ENCODE results near the gene SH3BGRL3. TPM values are rescaled to one million over a fixed set of nuclear protein-coding genes. Genes with fewer than 3 reads are reported as not detected.

Gene SH3BGRL3
- total RNA-seq, 4 donors from 2014 or later: 31.6 to 60.2 (median 44.0) TPM

DNA sequence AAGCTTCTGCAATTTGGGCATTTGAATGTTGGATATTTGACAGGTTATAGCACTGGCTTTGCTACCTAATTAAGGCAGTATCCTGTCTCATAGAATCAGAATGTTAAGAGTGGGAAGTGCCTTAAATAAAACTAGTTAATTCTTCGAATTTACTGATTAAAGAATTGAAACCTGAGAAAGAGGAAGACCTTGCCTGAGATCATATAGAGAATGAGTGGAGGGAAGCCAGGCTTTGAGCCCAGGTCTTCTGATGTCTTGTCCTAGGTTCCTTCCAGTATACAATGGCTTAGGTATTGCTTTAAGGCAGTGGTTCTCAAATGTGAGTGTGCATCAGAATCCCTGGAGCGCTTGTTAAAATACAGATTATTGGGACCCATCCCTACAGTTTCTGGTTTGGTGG, 20.9 kb upstream of the SH3BGRL3 start:
- ATAC-seq: no peak
- 89 to 100% methylated on average over 2 of the region's 2 CpGs for WGBS, 2 donors (ENCODE audit: low coverage in 1 of 2)

DNA sequence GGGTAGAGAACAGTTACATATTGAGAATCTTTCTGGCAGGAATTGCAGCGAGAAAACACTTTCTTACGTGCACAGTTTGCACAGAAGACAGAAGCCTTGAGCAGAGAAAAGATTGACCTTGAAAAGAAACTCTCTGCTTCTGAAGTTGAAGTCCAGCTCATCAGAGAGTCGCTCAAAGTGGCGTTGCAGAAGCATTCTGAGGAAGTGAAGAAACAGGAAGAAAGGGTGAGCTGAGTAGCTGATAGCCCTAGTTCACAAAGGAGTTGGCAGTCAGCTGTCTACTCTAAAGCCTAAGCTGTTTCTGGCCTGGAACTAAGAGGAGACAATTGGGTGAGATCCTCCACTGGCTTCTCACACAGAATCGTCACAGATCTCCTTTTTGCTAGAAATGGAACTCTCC, 20.3 kb upstream of the SH3BGRL3 start:
- TF ChIP-seq POLR2AphosphoS5 (IDR thresholded peaks at IDR 0.05) (no peak), EP300 (IDR thresholded peaks at IDR 0.05) (no peak), POLR2A (IDR thresholded peaks at IDR 0.05) (no peak)
- TF ChIP-seq, protein P1, sequence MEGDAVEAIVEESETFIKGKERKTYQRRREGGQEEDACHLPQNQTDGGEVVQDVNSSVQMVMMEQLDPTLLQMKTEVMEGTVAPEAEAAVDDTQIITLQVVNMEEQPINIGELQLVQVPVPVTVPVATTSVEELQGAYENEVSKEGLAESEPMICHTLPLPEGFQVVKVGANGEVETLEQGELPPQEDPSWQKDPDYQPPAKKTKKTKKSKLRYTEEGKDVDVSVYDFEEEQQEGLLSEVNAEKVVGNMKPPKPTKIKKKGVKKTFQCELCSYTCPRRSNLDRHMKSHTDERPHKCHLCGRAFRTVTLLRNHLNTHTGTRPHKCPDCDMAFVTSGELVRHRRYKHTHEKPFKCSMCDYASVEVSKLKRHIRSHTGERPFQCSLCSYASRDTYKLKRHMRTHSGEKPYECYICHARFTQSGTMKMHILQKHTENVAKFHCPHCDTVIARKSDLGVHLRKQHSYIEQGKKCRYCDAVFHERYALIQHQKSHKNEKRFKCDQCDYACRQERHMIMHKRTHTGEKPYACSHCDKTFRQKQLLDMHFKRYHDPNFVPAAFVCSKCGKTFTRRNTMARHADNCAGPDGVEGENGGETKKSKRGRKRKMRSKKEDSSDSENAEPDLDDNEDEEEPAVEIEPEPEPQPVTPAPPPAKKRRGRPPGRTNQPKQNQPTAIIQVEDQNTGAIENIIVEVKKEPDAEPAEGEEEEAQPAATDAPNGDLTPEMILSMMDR (IDR thresholded peaks at IDR 0.05): no peak
- no peak for ATAC-seq
- Histone ChIP-seq H3K9me3 (no peaks in the 10 kb centered on the region), H3K27ac (no peak overlapping the region), H3K4me1 (no peaks in the 10 kb centered on the region), H3K27me3 (no peaks in the 10 kb centered on the region), H3K4me3 (no peak overlapping the region), H3K36me3 (peaks cover 0 to 94% of the 10 kb centered on the region in 2 donors)
- WGBS, 2 donors (ENCODE audit: low coverage in 1 of 2): 77 to 81% methylated on average over 2 to 5 of the region's 5 CpGs

More for the DNA sequence above, 20.9 kb upstream of the SH3BGRL3 start:
- H3K4me1 ChIP-seq: no peaks in the 10 kb centered on the region
- no peak overlapping the region for H3K4me3 ChIP-seq
- no peak for TF ChIP-seq POLR2A (IDR thresholded peaks at IDR 0.05)
- TF ChIP-seq, protein P1 (IDR thresholded peaks at IDR 0.05): no peak
- no peak for TF ChIP-seq POLR2AphosphoS5 (IDR thresholded peaks at IDR 0.05)
- TF ChIP-seq EP300 (IDR thresholded peaks at IDR 0.05): no peak
- peaks cover 0 to 89% of the 10 kb centered on the region in 2 donors for H3K36me3 ChIP-seq
- H3K9me3 ChIP-seq: no peaks in the 10 kb centered on the region
- H3K27me3 ChIP-seq: no peaks in the 10 kb centered on the region
- no peak overlapping the region for H3K27ac ChIP-seq

DNA sequence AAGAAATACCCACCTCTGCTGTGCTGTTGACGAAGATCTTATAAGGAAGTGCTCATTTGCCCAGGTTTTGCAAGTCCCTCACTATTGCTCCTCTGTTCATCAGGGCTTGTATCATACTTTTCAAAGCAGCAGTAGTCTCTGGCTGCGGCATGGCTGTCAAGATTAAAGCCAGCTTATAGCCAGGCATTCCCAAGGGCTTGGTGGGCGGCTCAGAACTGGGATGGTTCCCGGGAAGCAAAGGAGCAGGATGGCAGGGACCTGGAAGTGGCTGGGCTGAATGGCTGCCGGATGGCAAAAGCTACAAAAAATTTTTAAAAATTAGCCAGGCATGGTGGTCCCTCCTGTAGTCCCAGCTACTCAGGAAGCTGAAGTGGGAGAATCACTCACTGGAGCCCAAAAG, 16.7 kb upstream of the SH3BGRL3 start:
- Histone ChIP-seq H3K9me3 (no peaks in the 10 kb centered on the region), H3K4me1 (no peaks in the 10 kb centered on the region), H3K27ac (no peak overlapping the region), H3K27me3 (no peaks in the 10 kb centered on the region), H3K4me3 (no peak overlapping the region), H3K36me3 (peaks cover 0 to 81% of the 10 kb centered on the region in 2 donors)
- WGBS, 2 donors (ENCODE audit: low coverage in 1 of 2): 85% methylated on average over 3 of the region's 5 CpGs; no CpG with 5 or more reads in 1 of the 2 donors
- no peak for ATAC-seq
- no peak for TF ChIP-seq POLR2AphosphoS5 (IDR thresholded peaks at IDR 0.05)
- TF ChIP-seq, protein P1 (IDR thresholded peaks at IDR 0.05): no peak
- no peak for TF ChIP-seq EP300 (IDR thresholded peaks at IDR 0.05)
- TF ChIP-seq POLR2A (IDR thresholded peaks at IDR 0.05): no peak

DNA sequence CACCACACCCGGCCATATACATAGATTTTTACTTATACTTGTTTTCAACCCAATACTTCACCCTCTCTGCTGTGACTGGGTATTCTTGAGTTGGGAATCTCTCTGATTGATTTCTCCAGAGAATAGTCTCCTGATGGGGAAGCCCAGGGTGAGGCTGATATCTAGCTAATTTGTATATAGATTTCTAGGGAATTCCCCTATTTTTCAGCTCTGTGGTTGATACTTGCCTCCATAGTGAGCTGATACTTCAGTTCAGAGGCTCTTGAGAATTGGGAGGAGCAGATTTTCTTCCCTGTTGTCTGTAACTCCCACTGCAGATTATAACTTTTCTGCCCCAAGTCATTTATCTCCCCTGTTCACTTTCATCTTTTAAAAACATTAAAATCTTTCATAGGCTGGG, 14.5 kb upstream of the SH3BGRL3 start:
- no peak overlapping the region for H3K4me3 ChIP-seq
- H3K36me3 ChIP-seq: peaks cover 0 to 81% of the 10 kb centered on the region in 2 donors
- 100% methylated on average over 1 of the region's 1 CpG for WGBS, 2 donors (ENCODE audit: low coverage in 1 of 2)
- no peaks in the 10 kb centered on the region for H3K9me3 ChIP-seq
- no peaks in the 10 kb centered on the region for H3K27me3 ChIP-seq
- H3K4me1 ChIP-seq: no peaks in the 10 kb centered on the region
- TF ChIP-seq, protein P1 (IDR thresholded peaks at IDR 0.05): no peak
- TF ChIP-seq POLR2A (IDR thresholded peaks at IDR 0.05) (no peak), POLR2AphosphoS5 (IDR thresholded peaks at IDR 0.05) (no peak), EP300 (IDR thresholded peaks at IDR 0.05) (no peak)
- no peak for ATAC-seq
- no peak overlapping the region for H3K27ac ChIP-seq

DNA sequence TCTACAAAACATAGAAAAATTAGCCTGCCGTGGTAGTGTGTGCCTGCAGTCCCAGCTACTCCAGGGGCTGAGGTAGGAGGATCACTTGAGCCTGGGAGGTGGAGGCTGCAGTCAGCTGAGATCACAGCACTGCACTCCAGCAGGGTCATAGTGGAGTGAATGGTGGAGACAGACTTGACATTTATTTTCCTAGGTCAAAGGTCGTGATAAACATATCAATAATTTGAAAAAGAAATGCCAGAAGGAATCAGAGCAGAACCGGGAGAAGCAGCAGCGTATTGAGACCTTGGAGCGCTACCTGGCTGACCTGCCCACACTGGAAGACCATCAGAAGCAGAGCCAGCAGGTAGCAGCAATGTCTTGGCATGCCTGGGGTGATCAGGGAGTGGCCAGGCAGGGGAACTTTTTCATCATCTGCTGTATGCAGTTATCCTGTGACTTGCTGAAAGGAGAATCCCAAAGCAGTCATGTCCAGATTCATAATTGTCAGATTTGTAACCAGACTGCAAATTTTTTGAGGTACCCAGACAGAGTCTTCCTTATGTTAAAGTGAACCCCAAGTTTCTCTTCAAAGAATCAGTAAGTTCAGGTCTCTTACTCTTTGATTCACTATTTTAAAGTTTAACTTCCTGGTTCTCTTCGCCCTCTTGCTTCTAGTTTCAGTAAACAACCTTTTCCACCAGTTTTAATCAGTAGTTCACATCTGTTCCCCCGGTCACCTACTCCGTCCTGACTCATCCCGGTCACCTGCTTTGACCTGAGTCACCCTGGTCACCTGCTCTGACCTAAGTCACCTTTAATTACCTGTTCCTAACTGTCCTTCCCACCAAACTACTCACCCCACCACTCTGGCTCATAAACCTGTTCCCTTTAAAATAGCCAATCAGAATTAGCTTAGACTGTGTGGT, 11.3 kb upstream of the SH3BGRL3 start:
- WGBS, 2 donors (ENCODE audit: low coverage in 1 of 2): 92 to 94% methylated on average over 7 to 9 of the region's 9 CpGs
- Histone ChIP-seq H3K9me3 (no peaks in the 10 kb centered on the region), H3K27me3 (no peaks in the 10 kb centered on the region), H3K27ac (no peak overlapping the region), H3K4me1 (no peaks in the 10 kb centered on the region), H3K36me3 (peaks cover 0 to 68% of the 10 kb centered on the region in 2 donors), H3K4me3 (no peak overlapping the region)
- TF ChIP-seq POLR2AphosphoS5 (IDR thresholded peaks at IDR 0.05) (no peak), POLR2A (IDR thresholded peaks at IDR 0.05) (no peak), EP300 (IDR thresholded peaks at IDR 0.05) (no peak)
- TF ChIP-seq, protein P1 (IDR thresholded peaks at IDR 0.05): no peak
- ATAC-seq: no peak
